B cell (primary cell): ENCODE measurements around the gene GRIN3A. TPM values are rescaled to one million over a fixed set of nuclear protein-coding genes. Genes with fewer than 3 reads are reported as not detected.

Source experiments
- ATAC-seq: fragments of 200-7000 bp; cut with Tn5 transposase; one replicate; pipeline ENCODE4 v1.10.0; 2021; ENCODE audit warnings: low read depth, mild to moderate bottlenecking, moderate number of reproducible peaks, moderate library complexity
- CTCF ChIA-PET: fragments of 350-600 bp; sonication (Branson Sonifier 250); formaldehyde crosslinking; loops from one replicate; lab custom pipeline; 2021; ENCODE audit warnings: antibody characterized with exemption, inconsistent platforms; lab: Charles Lee
- POLR2A ChIA-PET: fragments of 350-600 bp; sonication (Branson Sonifier 250); formaldehyde crosslinking; loops from one replicate; lab custom pipeline; 2021; ENCODE audit warnings: antibody characterized with exemption; lab: Charles Lee
- DNase-seq: peaks from one replicate; pipeline ENCODE4 v3.0.0; 2013
- H2AFZ ChIP-seq: 2 replicates; pipeline ENCODE4 v1.6.1; 2012; ENCODE audit warnings: mild to moderate bottlenecking, low read depth, low read length; ENCODE audit not compliant: insufficient read depth, poor library complexity, severe bottlenecking
- H3K27ac ChIP-seq, 2 donors: 1 replicate in 1 of 2; 2 replicates in 1 of 2; pipeline ENCODE4 v1.5.1; 2012 to 2013; ENCODE audit warnings: low read length in 2 of 2, mild to moderate bottlenecking in 2 of 2, moderate library complexity in 1 of 2
- H3K27me3 ChIP-seq, 4 experiments: fragments of 200-600 bp in 1 of 4; sonication (generic) in 1 of 4; replicated peaks in 1 of 4; 1 replicate in 2 of 4; 2 replicates in 2 of 4; pipeline versions ENCODE4 v1.6.1 to v1.7.0; 2013 to 2016; ENCODE audit warnings: low read length in 3 of 4, mild to moderate bottlenecking in 2 of 4, mixed read lengths in 1 of 4, moderate library complexity in 1 of 4; ENCODE audit not compliant: insufficient read depth in 4 of 4, control insufficient read depth in 3 of 4; ENCODE audit errors: control extremely low read depth in 1 of 4
- H3K36me3 ChIP-seq, 2 experiments: replicated peaks in 1 of 2; 1 replicate in 1 of 2; 2 replicates in 1 of 2; pipeline versions ENCODE4 v1.6.1 to v1.7.1; 2013; ENCODE audit warnings: low read length in 1 of 2; ENCODE audit not compliant: insufficient read depth in 2 of 2, control insufficient read depth in 1 of 2; ENCODE audit errors: control extremely low read depth in 1 of 2, extremely low read depth in 1 of 2
- H3K4me1 ChIP-seq, 2 donors: fragments of 200-600 bp in 1 of 2; sonication (generic) in 1 of 2; 1 replicate in 1 of 2; 2 replicates in 1 of 2; pipeline versions ENCODE4 v1.5.1 to v1.6.1; 2013 to 2017; ENCODE audit warnings: low read length in 2 of 2; ENCODE audit not compliant: control insufficient read depth in 2 of 2, insufficient read depth in 2 of 2
- H3K4me2 ChIP-seq: replicated peaks from 2 replicates; pipeline ENCODE3; 2012; ENCODE audit warnings: mild to moderate bottlenecking, low read depth, low read length; ENCODE audit not compliant: poor library complexity, severe bottlenecking
- H3K4me3 ChIP-seq, 5 experiments: fragments of 200-600 bp in 1 of 5; sonication (generic) in 1 of 5; 1 replicate in 3 of 5; 2 replicates in 2 of 5; pipeline versions ENCODE4 v1.5.1 to v1.7.0; 2011 to 2016; ENCODE audit warnings: low read length in 4 of 5, mild to moderate bottlenecking in 4 of 5, low read depth in 2 of 5, control low read depth in 1 of 5, moderate library complexity in 1 of 5; ENCODE audit not compliant: insufficient read depth in 1 of 5; ENCODE audit errors: control extremely low read depth in 1 of 5, extremely low read depth in 1 of 5
- H3K79me2 ChIP-seq: fragments of 200-600 bp; sonication (generic); one replicate; pipeline ENCODE4 v1.6.0; 2016; ENCODE audit warnings: low read length; ENCODE audit not compliant: control insufficient read depth, insufficient read depth
- H3K9ac ChIP-seq: fragments of 200-600 bp; sonication (generic); 2 replicates; pipeline ENCODE4 v1.6.1; 2017; ENCODE audit warnings: mild to moderate bottlenecking, low read length, moderate library complexity
- H3K9me3 ChIP-seq, 3 donors: one replicate each; pipeline versions ENCODE4 v1.6.1 to v1.7.1; 2013; ENCODE audit warnings: low read length in 2 of 3; ENCODE audit not compliant: control insufficient read depth in 2 of 3, insufficient read depth in 1 of 3; ENCODE audit errors: control extremely low read depth in 1 of 3
- H4K20me1 ChIP-seq: 2 replicates; pipeline ENCODE4 v1.6.0; 2012; ENCODE audit warnings: mild to moderate bottlenecking, low read length; ENCODE audit not compliant: insufficient read depth, control insufficient read depth, poor library complexity, severe bottlenecking
- H3K27ac Mint-ChIP-seq: one replicate; pipeline ENCODE4 v1.8.0; 2021; ENCODE audit warnings: mixed read lengths
- H3K27me3 Mint-ChIP-seq: one replicate; pipeline ENCODE4 v1.8.0; 2021; ENCODE audit warnings: mixed read lengths
- H3K4me1 Mint-ChIP-seq: one replicate; pipeline ENCODE4 v1.8.0; 2021; ENCODE audit warnings: mixed read lengths
- H3K4me3 Mint-ChIP-seq: one replicate; pipeline ENCODE4 v1.8.0; 2021; ENCODE audit warnings: mixed read lengths
- H3K9me3 Mint-ChIP-seq: one replicate; pipeline ENCODE4 v1.8.0; 2022; ENCODE audit warnings: mixed read lengths; ENCODE audit not compliant: insufficient read depth
- EZH2 ChIP-seq: IDR thresholded peaks from 2 replicates; pipeline ENCODE4 v1.6.1; 2012; ENCODE audit warnings: borderline replicate concordance, low read depth, mild to moderate bottlenecking, moderate library complexity, low read length; ENCODE audit not compliant: insufficient read depth, poor library complexity, severe bottlenecking
- WGBS: methylation state at CpG from one replicate; pipeline ENCODE4 v1.1.5; 2013; ENCODE audit warnings: missing lambda C conversion rate; ENCODE audit not compliant: insufficient coverage; 5-methylcytosine and 5-hydroxymethylcytosine counted together
- intact Hi-C: fragments of 100-400 bp; cut with micrococcal nuclease; formaldehyde crosslinking; loops from one replicate; pipeline ENCODE4 v1.10.0; 2022
- polyA plus RNA-seq: library from polyadenylated mRNA; depleted of rRNA; stranded (reverse); fragments of >200 nt; gene quantifications from 2 replicates; pipeline ENCODE4 v1.2.3, GENCODE V29; 2012
- total RNA-seq, 2 donors: library from RNA; stranded (reverse); fragments of 120-200 nt in 1 of 2; gene quantifications; 1 replicate in 1 of 2; 2 replicates in 1 of 2; pipeline versions ENCODE4 v1.2.3 to v1.2.4, GENCODE V29; 2013 to 2022
- TF ChIP-seq, protein P1 (sequence below): fragments of 200-600 bp; IDR thresholded peaks from one replicate; pipeline ENCODE4 v1.8.0; 2022; ENCODE audit warnings: antibody characterized with exemption, mild to moderate bottlenecking

The GRIN3A gene
- total and polyA plus RNA-seq, 2 donors (not counting 1 experiment from before 2014, with no cell fraction given): not detected

DNA sequence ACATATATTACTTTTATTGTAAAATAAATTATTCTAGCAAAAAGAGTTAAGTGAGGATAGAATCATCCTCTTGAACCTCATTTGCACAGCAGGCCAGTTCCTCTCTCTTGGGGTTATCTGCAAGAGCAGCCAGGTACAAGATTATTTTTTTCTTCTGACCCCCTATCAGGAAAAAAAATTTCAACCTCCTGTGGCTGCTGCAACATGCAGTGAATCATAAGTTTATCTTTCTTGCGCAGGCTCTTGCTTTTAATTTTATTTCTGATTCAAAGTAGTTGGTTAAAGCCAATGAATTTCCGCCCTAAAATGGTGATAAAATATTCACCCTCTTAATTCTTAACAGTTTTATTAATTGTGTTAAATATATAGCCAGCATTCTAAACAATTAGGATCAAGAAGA is 74.0 kb downstream of the GRIN3A start:
- no CpG with 5 or more reads among the region's 2 CpGs for WGBS
- peaks cover 0 to 2% (median 0%) of the 10 kb centered on the region in 4 experiments for H3K27me3 ChIP-seq
- H3K4me3 ChIP-seq: no peak overlapping the region
- H4K20me1 ChIP-seq: no peaks in the 10 kb centered on the region
- no peaks in the 10 kb centered on the region for H3K4me1 ChIP-seq
- H3K79me2 ChIP-seq: no peaks in the 10 kb centered on the region
- no peak for DNase-seq
- no peak for ATAC-seq
- no peaks in the 10 kb centered on the region for H3K36me3 ChIP-seq
- H2AFZ ChIP-seq: no peak overlapping the region
- H3K27ac ChIP-seq: no peak overlapping the region
- ChIA-PET POLR2A (no interaction called here), CTCF (interaction anchor here (1.2 kb wide), 1 partner anchor 8 kb away, joined by 3 read pairs; no protein-coding TSS in a partner anchor)
- H3K9ac ChIP-seq: no peak overlapping the region
- H3K9me3 ChIP-seq: no peaks in the 10 kb centered on the region
- H3K9me3 Mint-ChIP-seq: no peaks in the 10 kb centered on the region
- H3K4me1 Mint-ChIP-seq: no peaks in the 10 kb centered on the region
- H3K27me3 Mint-ChIP-seq: peaks cover 3% of the 10 kb centered on the region
- H3K27ac Mint-ChIP-seq: no peak overlapping the region
- no peak overlapping the region for H3K4me2 ChIP-seq
- no peak for TF ChIP-seq EZH2
- TF ChIP-seq, protein P1, sequence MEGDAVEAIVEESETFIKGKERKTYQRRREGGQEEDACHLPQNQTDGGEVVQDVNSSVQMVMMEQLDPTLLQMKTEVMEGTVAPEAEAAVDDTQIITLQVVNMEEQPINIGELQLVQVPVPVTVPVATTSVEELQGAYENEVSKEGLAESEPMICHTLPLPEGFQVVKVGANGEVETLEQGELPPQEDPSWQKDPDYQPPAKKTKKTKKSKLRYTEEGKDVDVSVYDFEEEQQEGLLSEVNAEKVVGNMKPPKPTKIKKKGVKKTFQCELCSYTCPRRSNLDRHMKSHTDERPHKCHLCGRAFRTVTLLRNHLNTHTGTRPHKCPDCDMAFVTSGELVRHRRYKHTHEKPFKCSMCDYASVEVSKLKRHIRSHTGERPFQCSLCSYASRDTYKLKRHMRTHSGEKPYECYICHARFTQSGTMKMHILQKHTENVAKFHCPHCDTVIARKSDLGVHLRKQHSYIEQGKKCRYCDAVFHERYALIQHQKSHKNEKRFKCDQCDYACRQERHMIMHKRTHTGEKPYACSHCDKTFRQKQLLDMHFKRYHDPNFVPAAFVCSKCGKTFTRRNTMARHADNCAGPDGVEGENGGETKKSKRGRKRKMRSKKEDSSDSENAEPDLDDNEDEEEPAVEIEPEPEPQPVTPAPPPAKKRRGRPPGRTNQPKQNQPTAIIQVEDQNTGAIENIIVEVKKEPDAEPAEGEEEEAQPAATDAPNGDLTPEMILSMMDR: no peak
- intact Hi-C loops: no loop called here
- H3K4me3 Mint-ChIP-seq: no peak overlapping the region

DNA sequence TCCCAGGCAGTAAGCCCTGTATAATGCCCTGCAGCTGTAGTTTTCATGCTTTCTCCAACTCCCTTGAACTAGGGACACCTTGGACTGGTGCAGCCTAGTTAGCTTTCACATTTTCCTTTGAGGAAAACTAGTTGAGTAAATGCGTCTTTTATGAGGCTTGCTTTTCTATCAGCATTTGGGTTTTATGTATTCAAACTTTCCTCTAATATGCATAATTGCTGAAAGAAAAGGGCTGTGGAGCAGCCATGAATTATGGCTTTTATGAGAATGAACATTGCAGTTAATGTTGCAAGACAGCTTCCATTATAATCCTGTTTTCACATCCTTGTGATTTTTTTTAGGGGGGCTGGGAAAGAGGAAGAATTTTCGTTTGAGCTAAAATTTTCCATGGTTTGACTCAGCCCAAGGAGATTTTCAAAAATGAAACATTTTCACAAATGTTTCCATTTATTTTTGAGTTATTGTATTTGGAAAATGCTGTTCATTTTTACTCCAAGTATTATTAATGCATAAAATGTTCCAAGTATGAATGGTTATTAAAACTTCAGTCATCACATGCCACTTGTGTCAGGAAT is 85.8 kb downstream of the GRIN3A start:
- Mint-ChIP-seq H3K27me3 (peaks cover 10% of the 10 kb centered on the region), H3K4me3 (no peak overlapping the region), H3K27ac (no peak overlapping the region), H3K4me1 (no peaks in the 10 kb centered on the region), H3K9me3 (no peaks in the 10 kb centered on the region)
- Histone ChIP-seq H4K20me1 (no peaks in the 10 kb centered on the region), H3K79me2 (no peaks in the 10 kb centered on the region), H3K4me2 (no peak overlapping the region), H3K9me3 (no peaks in the 10 kb centered on the region), H3K9ac (no peak overlapping the region), H3K27me3 (peaks cover 0 to 3% (median 0%) of the 10 kb centered on the region in 4 experiments), H2AFZ (no peak overlapping the region), H3K36me3 (no peaks in the 10 kb centered on the region), H3K4me1 (no peaks in the 10 kb centered on the region), H3K4me3 (no peak overlapping the region), H3K27ac (no peak overlapping the region)
- no CpG with 5 or more reads among the region's 2 CpGs for WGBS
- intact Hi-C loops: no loop called here
- TF ChIP-seq EZH2: no peak
- TF ChIP-seq, protein P1: no peak
- no peak for DNase-seq
- ChIA-PET CTCF (no interaction called here), POLR2A (no interaction called here)
- ATAC-seq: no peak
